ENCODE data around the gene SLC1A4.
A peak's percentile ranks its signal among the peaks of the same experiment; 100 is the strongest.

SLC1A4 gene

GRCh38 chr2:65013776-65014175 lies 24.6 kb downstream of the SLC1A4 start:
- Histone ChIP-seq H2AFZ (ENCODE audit: low read depth, low read length) (no peak overlapping the region), H3K23ac (ENCODE audit: low read length in 2 of 2) (no peak overlapping the region), H2BK5ac (ENCODE audit: low read depth, low read length, poor library complexity, severe bottlenecking) (no peak overlapping the region), H3K4me1 (ENCODE audit: control insufficient read depth, insufficient read depth, low read depth, low read length) (no peaks in the 10 kb centered on the region), H3K36me3 (ENCODE audit: control insufficient read depth in 1 of 2, insufficient read depth in 2 of 2, low read depth in 1 of 2, low read length in 2 of 2) (peaks cover 0 to 35% of the 10 kb centered on the region in 2 experiments), H3K18ac (ENCODE audit: low read depth in 1 of 2, low read length in 2 of 2) (no peak overlapping the region), H2BK120ac (ENCODE audit: low read depth, low read length) (no peak overlapping the region), H3K9me3 (ENCODE audit: control insufficient read depth, low read length) (no peaks in the 10 kb centered on the region), H3K79me1 (replicated peaks; ENCODE audit: low read length, poor library complexity, severe bottlenecking) (no peaks in the 10 kb centered on the region), H2BK12ac (ENCODE audit: low read length in 2 of 2) (no peak overlapping the region), H3K9ac (ENCODE audit: low read length) (no peak overlapping the region), H2BK15ac (ENCODE audit: low read depth, poor library complexity, severe bottlenecking) (no peak overlapping the region), H3K27me3 (ENCODE audit: control insufficient read depth in 1 of 2, insufficient read depth in 1 of 2, low read length in 2 of 2) (no peaks in the 10 kb centered on the region), H3K14ac (ENCODE audit: low read length in 2 of 2) (no peak overlapping the region), H2AK5ac (ENCODE audit: low read length, severe bottlenecking) (no peak overlapping the region), H3K4me3 (ENCODE audit: insufficient read depth in 1 of 2, low read depth in 1 of 2, low read length in 2 of 2) (no peak overlapping the region), H4K8ac (ENCODE audit: low read length) (no peak overlapping the region), H3K4me2 (ENCODE audit: low read length, poor library complexity, severe bottlenecking) (no peak overlapping the region), H3K27ac (ENCODE audit: low read length, poor library complexity, severe bottlenecking) (no peak overlapping the region), H3K4ac (ENCODE audit: low read depth in 1 of 2, low read length in 2 of 2) (no peak overlapping the region), H4K91ac (ENCODE audit: low read length) (no peak overlapping the region)
- no CpG with 5 or more reads among the region's 1 CpG for WGBS
- DNase-seq, result no peak

GRCh38 chr2:65015731-65016130 lies 26.5 kb downstream of the SLC1A4 start:
- Histone ChIP-seq H3K4me3 (ENCODE audit: insufficient read depth in 1 of 2, low read depth in 1 of 2, low read length in 2 of 2) (no peak overlapping the region), H2BK12ac (ENCODE audit: low read length in 2 of 2) (no peak overlapping the region), H3K9ac (ENCODE audit: low read length) (no peak overlapping the region), H3K4me1 (ENCODE audit: control insufficient read depth, insufficient read depth, low read depth, low read length) (peaks cover 5% of the 10 kb centered on the region), H3K79me1 (replicated peaks; ENCODE audit: low read length, poor library complexity, severe bottlenecking) (no peaks in the 10 kb centered on the region), H2BK15ac (ENCODE audit: low read depth, poor library complexity, severe bottlenecking) (no peak overlapping the region), H3K27ac (ENCODE audit: low read length, poor library complexity, severe bottlenecking) (no peak overlapping the region), H2BK5ac (ENCODE audit: low read depth, low read length, poor library complexity, severe bottlenecking) (no peak overlapping the region), H3K27me3 (ENCODE audit: control insufficient read depth in 1 of 2, insufficient read depth in 1 of 2, low read length in 2 of 2) (no peaks in the 10 kb centered on the region), H2BK120ac (ENCODE audit: low read depth, low read length) (no peak overlapping the region), H2AK5ac (ENCODE audit: low read length, severe bottlenecking) (no peak overlapping the region), H3K36me3 (ENCODE audit: control insufficient read depth in 1 of 2, insufficient read depth in 2 of 2, low read depth in 1 of 2, low read length in 2 of 2) (peaks cover under 1 to 43% of the 10 kb centered on the region in 2 experiments), H4K91ac (ENCODE audit: low read length) (no peak overlapping the region), H3K4me2 (ENCODE audit: low read length, poor library complexity, severe bottlenecking) (no peak overlapping the region), H3K14ac (ENCODE audit: low read length in 2 of 2) (no peak overlapping the region), H3K18ac (ENCODE audit: low read depth in 1 of 2, low read length in 2 of 2) (no peak overlapping the region), H4K8ac (ENCODE audit: low read length) (no peak overlapping the region), H2AFZ (ENCODE audit: low read depth, low read length) (no peak overlapping the region), H3K9me3 (ENCODE audit: control insufficient read depth, low read length) (no peaks in the 10 kb centered on the region), H3K23ac (ENCODE audit: low read length in 2 of 2) (no peak overlapping the region), H3K4ac (ENCODE audit: low read depth in 1 of 2, low read length in 2 of 2) (no peak overlapping the region)
- WGBS, result 97% methylated on average over 5 of the region's 5 CpGs
- peak; percentile 29 for DNase-seq

GRCh38 chr2:65016789-65017188 lies 27.6 kb downstream of the SLC1A4 start:
- 93% methylated on average over 6 of the region's 6 CpGs for WGBS
- H3K14ac ChIP-seq (ENCODE audit: low read length in 2 of 2), result no peak overlapping the region

GRCh38 chr2:65017335-65017734 lies 28.1 kb downstream of the SLC1A4 start:
- no peak overlapping the region for H3K14ac ChIP-seq (ENCODE audit: low read length in 2 of 2)
- H2BK12ac ChIP-seq (ENCODE audit: low read length in 2 of 2), result no peak overlapping the region
- WGBS, result no CpG with 5 or more reads among the region's 4 CpGs

More at GRCh38 chr2:65016789-65017188, 27.6 kb downstream of the SLC1A4 start:
- no peak overlapping the region for H2BK120ac ChIP-seq (ENCODE audit: low read depth, low read length)
- no peak overlapping the region for H3K18ac ChIP-seq (ENCODE audit: low read depth in 1 of 2, low read length in 2 of 2)
- no peak overlapping the region for H3K4me2 ChIP-seq (ENCODE audit: low read length, poor library complexity, severe bottlenecking)
- no peak overlapping the region for H3K9ac ChIP-seq (ENCODE audit: low read length)
- no peak overlapping the region for H2BK15ac ChIP-seq (ENCODE audit: low read depth, poor library complexity, severe bottlenecking)
- no peaks in the 10 kb centered on the region for H3K27me3 ChIP-seq (ENCODE audit: control insufficient read depth in 1 of 2, insufficient read depth in 1 of 2, low read length in 2 of 2)
- H3K36me3 ChIP-seq (ENCODE audit: control insufficient read depth in 1 of 2, insufficient read depth in 2 of 2, low read depth in 1 of 2, low read length in 2 of 2), result peaks cover 6 to 49% of the 10 kb centered on the region in 2 experiments
- H4K91ac ChIP-seq (ENCODE audit: low read length), result no peak overlapping the region
- no peak overlapping the region for H3K27ac ChIP-seq (ENCODE audit: low read length, poor library complexity, severe bottlenecking)
- no peaks in the 10 kb centered on the region for H3K79me1 ChIP-seq (replicated peaks; ENCODE audit: low read length, poor library complexity, severe bottlenecking)
- no peak overlapping the region for H3K4me3 ChIP-seq (ENCODE audit: insufficient read depth in 1 of 2, low read depth in 1 of 2, low read length in 2 of 2)
- H2AK5ac ChIP-seq (ENCODE audit: low read length, severe bottlenecking), result no peak overlapping the region
- H3K23ac ChIP-seq (ENCODE audit: low read length in 2 of 2), result no peak overlapping the region
- no peak overlapping the region for H2AFZ ChIP-seq (ENCODE audit: low read depth, low read length)
- peaks cover 7% of the 10 kb centered on the region for H3K4me1 ChIP-seq (ENCODE audit: control insufficient read depth, insufficient read depth, low read depth, low read length)
- no peak for DNase-seq
- H3K4ac ChIP-seq (ENCODE audit: low read depth in 1 of 2, low read length in 2 of 2), result no peak overlapping the region
- no peaks in the 10 kb centered on the region for H3K9me3 ChIP-seq (ENCODE audit: control insufficient read depth, low read length)
- H4K8ac ChIP-seq (ENCODE audit: low read length), result no peak overlapping the region
- H2BK5ac ChIP-seq (ENCODE audit: low read depth, low read length, poor library complexity, severe bottlenecking), result no peak overlapping the region
- no peak overlapping the region for H2BK12ac ChIP-seq (ENCODE audit: low read length in 2 of 2)

More at GRCh38 chr2:65017335-65017734, 28.1 kb downstream of the SLC1A4 start:
- Histone ChIP-seq H3K27ac (ENCODE audit: low read length, poor library complexity, severe bottlenecking) (no peak overlapping the region), H3K9me3 (ENCODE audit: control insufficient read depth, low read length) (no peaks in the 10 kb centered on the region), H2BK120ac (ENCODE audit: low read depth, low read length) (no peak overlapping the region), H3K4ac (ENCODE audit: low read depth in 1 of 2, low read length in 2 of 2) (no peak overlapping the region), H3K4me2 (ENCODE audit: low read length, poor library complexity, severe bottlenecking) (no peak overlapping the region), H4K8ac (ENCODE audit: low read length) (no peak overlapping the region), H3K27me3 (ENCODE audit: control insufficient read depth in 1 of 2, insufficient read depth in 1 of 2, low read length in 2 of 2) (no peaks in the 10 kb centered on the region), H2AFZ (ENCODE audit: low read depth, low read length) (no peak overlapping the region), H2BK15ac (ENCODE audit: low read depth, poor library complexity, severe bottlenecking) (no peak overlapping the region), H3K23ac (ENCODE audit: low read length in 2 of 2) (no peak overlapping the region), H3K36me3 (ENCODE audit: control insufficient read depth in 1 of 2, insufficient read depth in 2 of 2, low read depth in 1 of 2, low read length in 2 of 2) (peaks cover 6 to 50% of the 10 kb centered on the region in 2 experiments), H3K9ac (ENCODE audit: low read length) (no peak overlapping the region), H3K79me1 (replicated peaks; ENCODE audit: low read length, poor library complexity, severe bottlenecking) (no peaks in the 10 kb centered on the region), H2BK5ac (ENCODE audit: low read depth, low read length, poor library complexity, severe bottlenecking) (no peak overlapping the region), H3K18ac (ENCODE audit: low read depth in 1 of 2, low read length in 2 of 2) (no peak overlapping the region), H4K91ac (ENCODE audit: low read length) (no peak overlapping the region), H2AK5ac (ENCODE audit: low read length, severe bottlenecking) (no peak overlapping the region), H3K4me3 (ENCODE audit: insufficient read depth in 1 of 2, low read depth in 1 of 2, low read length in 2 of 2) (no peak overlapping the region), H3K4me1 (ENCODE audit: control insufficient read depth, insufficient read depth, low read depth, low read length) (peaks cover 7% of the 10 kb centered on the region)
- no peak for DNase-seq
